HAP-1 (cell line): ENCODE measurements around the gene PSAT1.
A peak's percentile ranks its signal among the peaks of the same experiment; 100 is the strongest.

Experiments used
- DNase-seq, 2 experiments: peaks; one replicate each; pipeline ENCODE4 v3.0.0-alpha.2; 2016 to 2020; ENCODE audit warnings: low spot score in 2 of 2
- H3K27me3 ChIP-seq: fragments of 250-450 bp; sonication (Bioruptor Pico); 2 replicates; pipeline ENCODE4 v1.5.1; 2020; ENCODE audit warnings: low read depth, mild to moderate bottlenecking, moderate library complexity
- H3K36me3 ChIP-seq: fragments of 250-450 bp; sonication (Bioruptor Pico); replicated peaks from 2 replicates; pipeline ENCODE4 v1.5.1; 2020; ENCODE audit warnings: mild to moderate bottlenecking
- H3K4me1 ChIP-seq: fragments of 250-450 bp; sonication (Bioruptor Pico); 2 replicates; pipeline ENCODE4 v1.5.1; 2020; ENCODE audit warnings: mild to moderate bottlenecking
- H3K4me3 ChIP-seq: fragments of 250-450 bp; sonication (Bioruptor Pico); 2 replicates; pipeline ENCODE4 v1.5.1; 2020; ENCODE audit warnings: mild to moderate bottlenecking, moderate library complexity
- H3K9me3 ChIP-seq: fragments of 250-450 bp; sonication (Bioruptor Pico); 2 replicates; pipeline ENCODE4 v1.5.1; 2020; ENCODE audit warnings: mild to moderate bottlenecking, moderate library complexity
- in situ Hi-C: fragments of 300-500 bp; cut with MboI; formaldehyde crosslinking; loops from 3 replicates; pipeline ENCODE4 v1.14.3; 2020; ENCODE audit warnings: low sequenced_read_pairs, inconsistent platforms, mixed read lengths

PSAT1 gene

DNA sequence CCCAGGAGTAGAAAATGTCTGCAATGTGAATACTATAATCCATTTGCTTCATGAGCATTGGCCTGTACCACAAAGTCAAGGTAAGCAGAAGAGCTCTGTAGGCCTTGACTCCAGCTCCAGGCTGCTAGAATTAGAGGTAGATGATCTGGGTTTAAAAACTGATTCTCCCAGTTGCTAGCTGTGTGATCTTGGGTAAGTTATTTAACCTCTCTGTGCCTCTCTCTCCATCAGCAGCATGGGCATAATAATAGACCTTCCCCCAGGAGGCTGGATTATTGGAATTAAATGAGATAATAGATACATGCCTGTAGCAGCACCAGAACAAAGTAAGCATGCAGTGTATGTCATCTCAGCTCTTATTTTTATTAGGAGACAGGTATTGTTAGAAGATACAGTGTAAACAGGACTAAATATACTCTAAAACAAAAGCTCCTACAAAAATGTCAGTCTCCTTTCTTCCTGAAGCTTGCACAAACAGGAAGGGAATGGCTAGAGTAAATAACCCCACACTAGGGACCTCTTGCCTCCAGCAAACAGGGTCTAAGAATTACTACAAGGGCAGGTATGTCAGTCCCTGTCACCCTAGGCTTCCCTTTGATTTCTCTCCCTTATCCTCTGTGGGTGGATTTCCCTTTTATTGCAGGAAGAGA lies 57.5 kb downstream of the PSAT1 start:
- H3K9me3 ChIP-seq, result no peaks in the 10 kb centered on the region
- in situ Hi-C loops, result no loop called here
- H3K27me3 ChIP-seq, result no peaks in the 10 kb centered on the region
- no peaks in the 10 kb centered on the region for H3K4me1 ChIP-seq
- H3K4me3 ChIP-seq, result no peak overlapping the region
- DNase-seq, result no peak
- H3K36me3 ChIP-seq, result no peaks in the 10 kb centered on the region

DNA sequence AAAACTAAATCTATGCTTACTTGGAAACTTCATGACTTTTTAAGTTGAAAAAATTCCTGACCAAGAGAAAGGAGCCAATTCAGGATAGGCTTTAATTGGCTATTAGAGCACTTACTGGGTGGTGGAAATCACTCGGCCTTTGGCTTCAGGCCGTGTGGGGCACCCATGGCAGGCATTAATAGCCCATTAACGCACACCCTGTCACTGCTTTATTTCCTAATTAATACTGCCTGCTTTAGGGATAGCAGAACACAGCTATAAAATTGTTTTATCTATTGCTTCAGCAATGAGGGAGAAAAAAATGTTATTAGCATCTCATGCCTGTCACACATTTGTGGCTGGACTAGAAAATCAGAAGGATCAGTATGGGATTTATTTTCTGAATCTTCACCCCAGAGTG lies 58.1 kb downstream of the PSAT1 start:
- no peaks in the 10 kb centered on the region for H3K27me3 ChIP-seq
- in situ Hi-C loops, result no loop called here
- no peaks in the 10 kb centered on the region for H3K4me1 ChIP-seq
- H3K36me3 ChIP-seq, result no peaks in the 10 kb centered on the region
- H3K4me3 ChIP-seq, result no peak overlapping the region
- no peak for DNase-seq
- H3K9me3 ChIP-seq, result no peaks in the 10 kb centered on the region

DNA sequence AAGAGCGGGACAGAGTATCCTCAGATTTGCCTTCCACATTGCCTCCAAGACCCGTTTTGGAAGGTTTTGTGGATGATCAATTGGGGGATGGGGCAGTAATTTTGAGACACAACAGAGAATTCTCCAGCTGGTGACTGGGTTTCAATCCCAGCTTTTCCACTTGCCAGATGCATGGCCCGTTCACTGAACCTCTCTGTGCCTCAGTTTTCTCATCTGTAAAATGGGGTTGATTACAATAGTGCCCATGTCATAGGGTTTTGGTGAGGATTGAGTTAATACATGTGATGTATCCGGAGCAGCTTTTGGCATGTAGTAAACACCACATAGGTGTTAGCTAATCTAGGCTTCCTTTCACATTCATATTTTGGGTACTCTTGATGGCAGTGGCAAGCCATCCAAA lies 59.7 kb downstream of the PSAT1 start:
- no peak for DNase-seq
- in situ Hi-C loops, result no loop called here
- H3K4me1 ChIP-seq, result no peaks in the 10 kb centered on the region

DNA sequence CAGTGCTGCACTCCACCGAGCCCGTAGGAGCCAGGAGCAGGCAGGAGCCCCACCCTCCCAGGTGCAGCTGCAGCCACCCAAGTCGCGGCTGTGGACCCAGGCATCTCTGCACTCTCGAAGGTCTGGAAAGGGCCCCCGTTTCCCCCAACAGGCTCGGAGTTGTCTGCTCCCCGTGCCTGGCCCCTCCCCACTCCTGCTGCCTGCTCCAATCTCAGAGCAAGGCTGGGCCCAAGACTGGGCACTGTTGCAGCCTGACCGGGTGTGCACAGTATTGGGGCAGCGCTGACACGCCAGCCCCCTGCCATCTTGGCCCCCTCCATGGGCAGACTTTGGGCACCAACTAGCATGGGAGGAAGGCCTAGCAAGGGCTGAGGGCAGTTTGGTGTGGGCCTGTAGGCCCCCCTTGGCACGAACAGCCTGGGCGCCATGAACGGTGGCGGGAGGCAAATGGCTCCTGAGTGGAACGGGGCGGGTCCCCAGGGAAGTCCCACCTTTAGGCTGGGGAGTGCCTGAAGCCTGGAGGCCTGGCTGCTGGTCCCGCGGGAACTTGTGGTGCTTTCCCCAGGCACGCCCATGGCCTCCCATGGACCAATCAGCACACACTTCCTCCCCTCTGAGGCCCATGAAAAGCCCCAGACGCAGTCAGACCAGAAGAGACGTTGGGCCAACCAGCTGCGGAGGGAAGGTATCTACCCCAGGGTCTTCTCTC lies 60.4 kb downstream of the PSAT1 start:
- H3K4me1 ChIP-seq, result no peaks in the 10 kb centered on the region
- H3K36me3 ChIP-seq, result no peaks in the 10 kb centered on the region
- no peaks in the 10 kb centered on the region for H3K27me3 ChIP-seq
- H3K9me3 ChIP-seq, result no peaks in the 10 kb centered on the region
- in situ Hi-C loops, result no loop called here
- no peak for DNase-seq
- H3K4me3 ChIP-seq, result no peak overlapping the region

More for the DNA sequence above, 59.7 kb downstream of the PSAT1 start:
- Histone ChIP-seq H3K27me3 (no peaks in the 10 kb centered on the region), H3K36me3 (no peaks in the 10 kb centered on the region), H3K9me3 (no peaks in the 10 kb centered on the region), H3K4me3 (no peak overlapping the region)

DNA sequence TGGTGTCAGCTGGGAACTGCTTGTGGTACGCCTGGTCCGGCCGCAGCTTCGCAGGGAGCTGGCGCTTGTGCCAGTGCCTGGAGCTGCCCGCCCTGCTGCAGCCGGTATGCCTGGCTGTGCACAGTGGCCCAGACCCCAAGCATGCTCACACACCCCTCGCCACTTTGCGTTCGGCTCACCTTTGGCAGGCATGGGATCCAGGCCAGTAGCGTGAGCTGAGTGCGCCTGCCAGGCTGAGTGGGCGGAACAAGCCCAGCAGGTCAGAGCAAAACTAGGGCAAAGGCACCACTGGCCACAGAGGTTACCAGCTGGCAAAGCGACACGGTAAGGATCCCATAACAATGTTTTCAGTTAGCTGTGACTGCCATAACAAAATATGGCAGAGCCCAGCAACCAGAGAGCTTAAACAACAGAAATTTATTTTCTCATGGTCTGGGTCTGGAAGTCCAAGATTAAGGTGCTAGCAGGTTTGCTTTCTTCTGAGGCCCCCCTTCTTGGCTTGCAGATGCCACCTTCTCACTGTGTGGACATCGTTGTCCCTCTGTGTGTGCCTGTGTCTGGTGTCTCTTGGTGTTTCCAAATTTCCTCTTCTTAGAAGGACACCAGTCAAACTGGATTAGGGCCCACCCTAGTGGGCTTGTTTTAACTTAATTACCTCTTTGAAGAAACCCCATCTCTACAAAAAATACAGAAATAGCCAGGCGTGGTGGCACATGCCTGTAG lies 61.6 kb downstream of the PSAT1 start:
- Histone ChIP-seq H3K9me3 (no peaks in the 10 kb centered on the region), H3K4me1 (no peaks in the 10 kb centered on the region), H3K4me3 (no peak overlapping the region), H3K27me3 (no peaks in the 10 kb centered on the region), H3K36me3 (no peaks in the 10 kb centered on the region)
- DNase-seq, result no peak
- in situ Hi-C loops, result no loop called here

DNA sequence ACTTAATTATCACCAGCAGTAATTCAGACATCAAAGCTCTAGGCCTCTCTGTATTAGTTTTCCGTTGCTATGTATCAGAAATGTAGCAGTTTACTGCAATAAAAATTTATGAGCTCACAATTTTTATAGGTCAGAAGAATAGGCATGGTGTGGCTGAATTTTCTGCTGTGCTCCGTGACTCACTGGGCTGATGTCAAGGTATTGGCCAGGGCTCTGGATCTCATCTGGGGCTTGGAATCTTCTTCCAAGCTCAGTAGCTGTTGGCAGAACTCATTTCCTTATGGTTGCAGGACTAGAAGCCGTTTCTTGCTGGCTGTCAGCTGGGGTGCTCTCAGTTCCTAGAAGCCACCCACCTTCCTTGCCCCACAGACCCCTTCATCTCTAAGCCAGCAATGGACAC lies 66.3 kb downstream of the PSAT1 start:
- no peaks in the 10 kb centered on the region for H3K9me3 ChIP-seq
- H3K27me3 ChIP-seq, result no peaks in the 10 kb centered on the region
- H3K4me1 ChIP-seq, result no peaks in the 10 kb centered on the region; the same call in 1 of the 2 replicates
- no peak for DNase-seq
- no peaks in the 10 kb centered on the region for H3K36me3 ChIP-seq
- in situ Hi-C loops, result no loop called here
- no peak overlapping the region for H3K4me3 ChIP-seq

DNA sequence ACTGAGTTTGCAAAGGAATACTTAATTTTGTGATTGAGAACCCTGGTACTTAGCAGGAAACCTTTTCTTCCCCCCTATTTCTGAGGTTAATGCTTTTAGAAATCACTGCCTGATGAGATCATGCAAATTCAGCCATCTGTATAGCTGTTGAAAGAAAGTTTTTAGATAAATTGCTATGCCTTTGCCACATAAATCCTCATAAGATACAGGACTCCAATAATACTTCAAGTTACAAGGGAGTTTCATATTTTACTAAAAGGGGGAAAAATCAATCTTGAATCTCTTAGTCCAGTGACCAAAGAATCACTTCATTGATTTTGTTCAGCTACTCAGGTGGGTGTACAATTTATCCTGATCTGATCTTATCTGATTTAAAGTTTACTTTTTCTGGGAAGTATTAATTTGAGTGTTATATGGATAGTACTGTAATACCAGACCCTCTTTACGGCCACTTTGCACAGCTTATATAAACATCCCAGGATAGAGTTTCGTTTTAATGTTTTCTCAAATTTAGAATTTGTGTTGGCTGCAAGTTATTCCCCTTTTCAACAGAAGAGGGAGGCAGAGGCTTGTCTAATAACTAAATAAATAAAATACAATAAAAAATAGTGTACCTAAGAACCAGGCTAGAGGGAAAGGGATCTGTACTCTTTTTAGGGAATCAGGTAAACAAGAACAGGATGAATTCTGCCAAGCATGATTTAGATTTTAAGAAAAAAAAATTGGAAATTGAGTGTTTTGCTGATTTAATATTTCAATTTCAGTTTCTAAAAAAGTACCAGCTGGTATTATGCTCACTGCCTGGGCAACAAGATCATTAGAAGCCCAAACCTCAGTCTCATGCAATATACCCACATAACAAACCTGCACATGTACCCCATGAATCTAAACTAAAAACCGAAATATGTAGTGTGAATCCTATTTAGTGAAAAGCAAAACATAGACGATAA lies 69.1 kb downstream of the PSAT1 start:
- H3K4me3 ChIP-seq, result no peak overlapping the region
- no peaks in the 10 kb centered on the region for H3K9me3 ChIP-seq
- in situ Hi-C loops, result no loop called here
- peak; percentile 24 to 48 for DNase-seq
- no peaks in the 10 kb centered on the region for H3K27me3 ChIP-seq
- H3K36me3 ChIP-seq, result no peaks in the 10 kb centered on the region
- peaks cover 7% of the 10 kb centered on the region for H3K4me1 ChIP-seq

DNA sequence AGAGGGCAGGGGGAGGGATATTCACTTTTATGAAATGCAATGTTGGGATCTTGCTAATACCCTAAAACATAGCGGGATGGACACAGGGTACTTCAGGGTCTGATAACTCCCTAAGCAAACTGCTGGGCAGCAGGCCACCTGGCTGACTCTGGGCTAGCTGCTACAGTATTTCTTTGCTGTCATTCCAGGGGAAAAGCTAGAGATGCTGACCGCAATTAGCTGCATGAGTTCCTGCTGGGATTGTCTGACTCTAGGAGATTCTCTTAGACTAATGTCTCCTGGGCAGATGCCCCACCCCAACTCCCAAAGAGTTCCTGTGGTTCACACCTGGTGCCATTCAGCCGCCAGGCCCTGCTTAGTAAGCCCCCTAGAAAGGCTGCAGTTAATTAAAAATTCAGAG lies 69.9 kb downstream of the PSAT1 start:
- Histone ChIP-seq H3K9me3 (no peaks in the 10 kb centered on the region), H3K4me1 (peaks cover 7% of the 10 kb centered on the region), H3K36me3 (no peaks in the 10 kb centered on the region), H3K4me3 (no peak overlapping the region), H3K27me3 (no peaks in the 10 kb centered on the region)
- DNase-seq, result no peak
- in situ Hi-C loops, result no loop called here

DNA sequence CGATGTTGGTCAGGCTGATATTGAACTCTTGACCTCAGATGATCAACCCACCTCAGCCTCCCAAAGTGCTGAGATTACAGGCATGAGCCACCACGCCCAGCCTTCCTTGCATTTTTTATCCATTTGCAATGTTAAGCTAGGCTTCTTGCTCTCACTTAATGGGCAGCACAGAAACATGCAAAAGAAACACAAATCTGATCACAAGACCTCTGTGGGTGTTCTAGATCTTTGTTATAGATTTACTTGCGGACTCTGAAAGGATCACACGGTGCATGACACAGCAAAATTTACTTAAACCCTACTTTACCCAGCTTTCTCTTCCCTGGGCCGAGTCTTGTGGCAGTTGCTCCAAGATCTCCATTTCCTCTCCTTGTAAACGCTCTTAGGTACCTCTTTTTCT lies 71.3 kb downstream of the PSAT1 start:
- Histone ChIP-seq H3K36me3 (no peaks in the 10 kb centered on the region), H3K4me1 (peaks cover 7% of the 10 kb centered on the region), H3K9me3 (no peaks in the 10 kb centered on the region), H3K4me3 (no peak overlapping the region), H3K27me3 (no peaks in the 10 kb centered on the region)
- in situ Hi-C loops, result no loop called here
- no peak for DNase-seq

DNA sequence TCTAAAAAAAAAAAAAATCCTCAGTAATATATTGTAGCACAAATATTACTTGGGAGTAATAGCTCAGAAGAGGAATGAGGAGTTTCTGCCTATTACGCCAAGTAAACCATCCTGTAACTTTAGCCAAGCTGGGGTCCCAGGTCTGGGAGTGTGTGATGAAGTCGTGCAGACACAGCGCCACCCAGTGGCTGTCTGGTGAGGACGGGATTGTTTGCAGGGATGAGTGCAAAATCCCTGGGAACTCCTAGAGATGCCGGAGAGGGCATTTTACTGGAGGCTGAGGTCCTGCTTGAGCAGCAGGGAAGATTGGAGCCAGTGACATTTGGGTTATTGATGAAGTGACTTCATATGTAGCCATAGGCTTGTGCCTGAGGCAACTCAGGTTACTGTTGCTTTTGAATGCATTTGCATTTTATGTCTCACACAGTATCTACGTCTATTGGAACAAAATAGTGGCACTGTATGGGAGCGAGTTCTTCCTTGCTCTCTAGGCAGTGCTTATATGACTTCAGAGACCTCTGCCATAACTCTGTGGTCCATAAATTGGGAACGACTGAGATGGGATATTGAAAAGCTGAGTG lies 72.8 kb downstream of the PSAT1 start:
- Histone ChIP-seq H3K4me1 (peaks cover 7% of the 10 kb centered on the region), H3K9me3 (no peaks in the 10 kb centered on the region), H3K36me3 (no peaks in the 10 kb centered on the region), H3K27me3 (no peaks in the 10 kb centered on the region), H3K4me3 (no peak overlapping the region)
- DNase-seq, result peak; percentile 71 to 90
- in situ Hi-C loops, result no loop called here

DNA sequence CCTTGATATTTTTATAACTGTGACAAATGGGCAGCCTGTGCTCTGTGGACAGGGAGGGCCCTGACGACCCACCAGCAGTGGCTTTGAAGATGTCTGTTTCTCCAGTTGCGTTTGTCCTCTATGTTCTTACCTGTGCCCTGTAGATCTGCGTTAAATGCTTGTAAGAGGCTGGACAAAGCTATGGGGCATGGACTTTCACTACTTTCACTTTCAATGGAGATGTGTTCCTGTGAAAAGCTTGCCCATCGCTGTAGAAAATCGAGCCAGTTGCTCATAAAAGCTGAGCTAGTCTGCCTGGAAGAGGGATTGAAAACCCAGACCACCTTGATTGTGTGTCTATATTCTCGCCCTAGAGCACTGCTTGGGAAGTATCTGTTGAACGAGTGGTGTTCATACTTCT lies 74.1 kb downstream of the PSAT1 start:
- no peak for DNase-seq
- in situ Hi-C loops, result no loop called here
- no peaks in the 10 kb centered on the region for H3K36me3 ChIP-seq
- no peaks in the 10 kb centered on the region for H3K9me3 ChIP-seq
- peaks cover 7% of the 10 kb centered on the region for H3K4me1 ChIP-seq
- no peak overlapping the region for H3K4me3 ChIP-seq
- no peaks in the 10 kb centered on the region for H3K27me3 ChIP-seq

DNA sequence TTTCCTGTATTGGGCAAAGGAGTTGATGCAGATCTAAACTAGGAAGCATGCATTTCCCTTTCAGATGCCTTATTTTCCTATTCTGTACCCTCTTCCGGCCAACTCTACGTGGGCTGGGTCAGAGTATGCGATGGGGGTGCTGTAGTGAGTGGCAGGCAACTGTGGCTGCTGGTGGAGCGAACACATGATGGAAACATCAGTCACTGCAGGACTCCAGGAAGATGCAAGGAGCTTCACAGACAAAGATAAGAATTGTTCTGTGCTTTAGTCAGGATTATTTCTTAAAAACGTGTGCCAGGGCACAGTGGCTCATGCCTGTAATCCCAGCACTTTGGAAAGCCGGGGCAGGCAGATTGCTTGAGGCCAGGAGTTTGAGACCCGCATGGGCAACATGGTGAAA lies 75.1 kb downstream of the PSAT1 start:
- no peak for DNase-seq
- Histone ChIP-seq H3K27me3 (no peaks in the 10 kb centered on the region), H3K4me1 (peaks cover 7% of the 10 kb centered on the region; the same call in 1 of the 2 replicates), H3K4me3 (no peak overlapping the region), H3K36me3 (no peaks in the 10 kb centered on the region), H3K9me3 (no peaks in the 10 kb centered on the region)
- in situ Hi-C loops, result no loop called here
